Measurements from ENCODE around the gene LDAH.

DNA sequence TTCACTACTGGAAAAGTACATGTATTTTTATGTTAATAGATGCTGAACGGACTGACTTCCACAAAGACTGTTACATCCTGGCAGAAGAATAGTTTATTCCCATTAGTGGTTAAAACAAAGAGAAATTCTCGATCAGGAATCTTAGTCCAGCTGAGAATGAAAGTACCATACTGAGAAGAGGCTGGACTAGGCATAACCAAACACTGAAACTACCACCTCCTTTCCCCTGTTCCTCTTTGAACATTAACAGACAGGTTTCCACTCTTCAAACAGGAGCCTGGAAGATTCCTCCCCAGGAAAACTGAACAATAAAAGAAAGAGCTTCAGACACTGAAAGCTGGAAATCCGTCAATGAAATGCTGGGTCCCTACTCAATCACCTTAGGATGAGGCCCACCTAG, 25.8 kb downstream of the LDAH start:
- TF ChIP-seq EZH2 (IDR thresholded peaks at IDR 0.05; ENCODE audit: borderline replicate concordance, low read depth, low read length, poor library complexity, severe bottlenecking) (no peak), CTCF (conservative IDR thresholded peaks at IDR 0.05; ENCODE audit: low read depth, low read length) (no peak)
